Activated CD8-positive, alpha-beta memory T cell treated with anti-CD3 and anti-CD28 coated beads, Interleukin-2, amount 50 U/mL, for 24 hours (primary cell): ENCODE results near the gene SRXN1.
"Not testable (repeated sequence)": the region's sequence is repeated elsewhere in the genome, so short reads cannot be mapped to it uniquely, and the experiment has no call there.

Source experiments
- DNase-seq: peaks from one replicate; pipeline ENCODE4 v3.0.0-alpha.2; 2020; ENCODE audit errors: extremely low read depth

Gene SRXN1

DNA sequence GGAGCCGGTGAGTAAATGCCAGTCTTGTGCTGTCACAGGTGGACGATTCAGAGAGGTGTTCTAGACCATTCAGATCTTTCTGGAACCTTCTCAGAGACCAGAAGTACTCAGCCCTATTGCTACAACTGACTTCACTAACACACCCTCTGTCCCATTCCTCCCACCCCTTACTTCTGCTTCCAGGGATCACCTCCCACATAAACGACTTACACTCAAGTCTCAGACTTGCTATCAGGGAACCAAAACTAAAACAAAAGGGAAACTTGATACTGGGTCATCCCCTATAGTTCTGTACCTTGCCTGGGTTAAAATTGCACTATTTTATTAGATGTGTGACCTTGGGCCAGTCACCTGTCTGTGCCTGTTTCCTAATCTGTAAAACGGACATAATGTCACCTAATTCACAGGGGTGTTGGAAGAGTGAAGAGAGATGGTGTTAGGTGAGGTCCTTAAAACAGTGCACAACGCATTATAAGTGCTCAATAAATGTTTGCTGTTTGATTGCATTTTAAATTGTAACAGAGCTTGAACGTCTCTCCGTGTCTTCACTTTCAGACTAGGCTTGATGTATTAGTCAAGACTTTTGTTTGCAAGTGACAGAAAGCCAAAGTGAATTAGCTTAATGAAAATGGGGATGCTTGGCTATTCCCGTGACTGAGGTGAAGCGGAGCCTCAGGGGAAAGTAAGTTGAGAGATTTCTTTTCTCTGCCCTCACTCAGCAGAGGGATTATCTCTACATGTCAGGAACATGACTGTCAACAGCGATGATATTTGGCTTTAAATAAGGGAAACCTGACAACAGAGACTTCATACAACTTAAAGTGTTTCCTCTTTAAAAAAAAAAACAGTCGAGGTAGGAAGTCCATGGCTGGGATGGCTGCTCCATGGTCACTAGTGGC is 3.0 kb upstream of the SRXN1 start:
- no peak for DNase-seq

DNA sequence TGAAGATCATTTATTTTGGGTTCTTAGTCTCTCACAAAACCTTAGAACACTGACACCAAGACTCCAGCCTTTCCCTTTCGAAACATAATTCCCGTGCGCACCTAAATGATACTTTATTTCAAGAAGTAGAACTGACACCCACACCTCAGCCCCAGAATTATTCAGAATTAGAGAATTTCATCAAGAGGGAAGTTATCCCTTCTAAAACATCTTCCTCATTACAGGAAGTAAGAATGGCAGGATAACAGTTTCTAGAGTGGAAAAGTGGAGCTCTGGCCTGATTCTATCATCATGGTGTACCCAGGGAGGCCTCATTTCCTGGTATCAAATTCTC is 1.4 kb upstream of the SRXN1 start:
- DNase-seq, result no peak

DNA sequence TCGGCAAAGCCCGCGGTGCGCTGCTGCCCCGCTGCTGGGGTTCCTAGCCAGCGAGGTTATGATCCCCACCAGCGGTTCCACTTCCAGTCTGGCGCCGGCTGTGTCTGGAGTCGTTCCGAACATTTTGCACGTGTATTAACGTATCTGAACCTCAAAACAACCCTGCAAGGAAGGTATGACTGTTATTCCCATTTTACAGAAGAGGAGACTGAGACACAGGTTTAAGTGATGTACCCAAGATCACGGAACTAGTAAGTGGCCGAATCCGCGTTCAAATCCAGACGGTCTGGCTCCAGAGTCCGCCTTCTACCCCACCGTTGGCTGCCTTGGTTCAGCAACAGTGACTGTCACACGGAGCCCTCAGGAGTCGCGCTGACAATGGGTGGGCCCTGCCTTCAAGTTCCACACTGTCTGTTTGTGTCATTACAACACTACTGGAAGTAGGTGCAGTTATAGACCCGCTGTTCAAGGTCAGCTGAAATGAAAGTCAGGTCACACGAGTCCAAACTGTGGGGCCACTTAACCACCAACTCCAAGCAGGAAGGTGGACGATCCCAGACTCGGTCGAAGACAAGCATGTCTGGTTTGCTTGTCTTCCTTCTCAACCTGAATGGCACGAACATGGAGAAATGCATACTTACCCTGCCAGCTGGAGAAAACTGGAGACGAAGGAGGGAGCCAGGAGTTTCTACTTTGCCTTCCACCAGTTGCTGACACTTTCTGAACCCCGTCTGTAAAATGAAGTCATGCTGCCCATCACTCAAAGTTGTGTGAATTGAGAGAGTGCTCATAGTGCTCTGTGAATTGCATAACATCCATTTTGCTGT is 803 bp upstream of the SRXN1 start:
- no peak for DNase-seq

DNA sequence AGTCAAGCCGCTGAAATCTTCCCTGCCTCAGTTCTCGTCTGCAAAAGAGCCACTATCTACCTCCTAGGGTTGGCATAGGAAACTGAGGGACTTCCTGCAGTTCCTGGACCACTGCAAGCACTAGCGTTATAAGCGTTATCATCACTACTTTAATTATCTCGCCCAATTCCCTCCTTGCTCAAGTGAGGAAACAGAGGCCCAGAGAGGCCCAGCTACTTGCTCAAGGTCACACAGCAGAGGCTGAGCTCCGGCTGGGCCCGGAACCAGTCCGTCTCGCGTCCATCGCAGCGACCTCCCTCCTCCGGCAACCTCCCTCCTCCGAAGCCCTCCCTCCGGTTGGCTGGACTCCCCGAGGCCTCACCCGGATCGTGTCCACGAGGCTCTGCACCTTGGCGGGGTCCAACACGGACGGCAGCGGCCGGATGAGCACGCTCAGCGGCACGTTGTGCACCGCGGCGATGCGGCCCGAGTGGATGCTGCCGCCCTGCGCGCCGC is 338 bp downstream of the SRXN1 start:
- DNase-seq, result no peak

DNA sequence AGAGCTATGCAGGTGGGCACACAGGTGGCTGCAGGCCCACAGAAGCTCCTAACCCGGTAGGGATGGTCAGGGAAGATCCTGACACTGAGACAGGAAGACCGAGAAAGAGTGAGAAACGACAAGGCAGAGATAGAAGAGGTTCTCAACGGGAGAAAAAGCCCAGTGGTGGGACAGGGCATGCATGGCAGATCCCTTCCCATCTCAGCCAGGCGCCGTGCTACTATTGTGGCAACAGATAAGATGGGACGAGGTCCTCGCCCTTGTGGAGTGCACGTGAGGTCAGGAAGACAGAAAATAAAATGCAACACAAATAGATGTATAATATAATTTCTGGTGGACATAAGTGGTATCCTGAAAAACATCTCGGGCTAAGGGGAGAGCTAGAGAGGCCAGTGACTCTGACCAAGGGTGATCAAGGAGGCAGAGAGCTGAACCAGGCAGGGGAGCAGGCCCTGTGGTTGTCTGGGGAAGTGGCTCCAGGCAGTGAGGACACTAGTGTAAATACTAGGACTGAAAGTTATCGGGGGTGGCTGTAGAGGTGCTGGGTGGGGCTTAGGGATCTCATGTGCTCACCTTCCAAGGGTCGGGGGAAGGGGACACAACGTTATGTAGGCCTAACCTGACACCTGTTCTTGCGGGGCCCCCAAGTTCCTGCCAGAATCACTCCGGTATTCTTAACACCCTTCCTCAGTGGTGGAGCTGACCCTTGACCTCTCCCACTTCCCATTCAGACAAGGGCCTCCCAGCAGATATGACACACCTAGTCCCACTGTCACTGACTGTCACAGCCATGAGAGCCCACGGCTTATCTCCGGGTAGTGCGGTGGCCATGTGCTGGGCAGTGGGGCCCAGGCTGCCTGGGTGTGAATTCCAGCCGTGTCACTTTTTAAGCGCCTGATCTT is 1.0 kb downstream of the SRXN1 start:
- no peak for DNase-seq

DNA sequence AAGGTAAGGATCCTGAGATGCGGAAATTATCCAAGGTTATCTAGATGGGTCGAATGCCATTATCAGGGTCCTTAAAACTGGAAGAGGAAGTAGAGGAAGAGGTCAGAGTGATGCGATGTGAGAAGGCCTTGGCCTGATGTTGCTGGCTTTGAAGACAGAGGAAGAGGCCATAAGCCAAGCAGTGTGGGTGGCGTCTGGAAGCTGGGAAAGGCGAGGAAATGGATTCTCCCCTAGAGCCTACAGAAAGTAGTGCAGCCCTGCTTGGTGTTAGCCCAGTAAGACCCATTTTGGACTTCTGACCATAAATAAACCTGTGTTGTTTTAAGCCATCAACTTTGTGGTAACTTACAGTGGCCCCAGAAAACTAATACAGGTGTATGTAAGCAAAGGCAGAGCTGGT is 2.0 kb downstream of the SRXN1 start:
- no peak for DNase-seq

DNA sequence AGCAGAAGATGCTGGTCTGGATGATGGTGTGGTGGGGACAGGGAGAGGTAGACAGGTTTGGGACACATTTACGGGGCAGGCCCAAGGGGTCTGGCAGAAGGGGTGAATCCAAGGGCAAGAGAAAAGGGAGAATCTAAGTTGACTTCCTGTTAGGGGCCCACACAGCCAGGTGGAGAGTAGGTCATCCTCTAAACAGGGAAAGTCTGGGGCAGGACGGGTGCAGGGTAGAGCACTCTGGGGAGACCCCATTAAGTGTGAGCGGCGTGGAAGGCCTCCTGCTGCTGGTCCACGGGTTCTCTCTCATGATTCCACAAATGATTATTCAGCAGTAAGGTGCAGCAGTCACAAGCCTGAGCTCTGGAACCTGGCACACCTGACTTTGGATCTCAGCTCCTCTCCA is 2.7 kb downstream of the SRXN1 start:
- no peak for DNase-seq

DNA sequence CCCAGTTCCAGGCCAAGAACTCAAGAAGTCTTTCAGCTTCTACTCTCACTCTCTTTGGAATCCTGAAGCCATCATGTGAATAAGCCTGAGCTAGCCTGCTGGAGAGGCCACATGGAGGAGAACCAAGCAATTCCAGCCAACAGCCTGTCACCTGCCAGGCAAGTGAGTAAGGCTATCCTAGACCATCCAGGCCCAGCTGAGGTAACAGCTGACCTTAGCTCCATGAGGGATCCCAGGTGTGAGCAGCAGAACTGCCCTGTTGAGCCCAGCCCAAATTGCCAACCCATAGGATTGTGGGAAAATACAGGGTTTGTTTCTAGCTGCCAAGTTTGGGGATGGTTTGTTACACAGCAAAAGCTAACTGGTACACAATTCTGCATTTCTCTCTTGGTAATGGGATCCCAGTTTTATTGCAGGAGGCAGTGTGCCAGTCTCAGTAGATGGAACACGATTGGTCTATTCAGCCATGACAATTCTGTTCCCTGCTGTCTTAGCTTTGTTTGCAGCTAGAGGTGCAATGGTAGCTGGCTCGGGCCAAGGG is 5.5 kb downstream of the SRXN1 start:
- DNase-seq, result no peak

DNA sequence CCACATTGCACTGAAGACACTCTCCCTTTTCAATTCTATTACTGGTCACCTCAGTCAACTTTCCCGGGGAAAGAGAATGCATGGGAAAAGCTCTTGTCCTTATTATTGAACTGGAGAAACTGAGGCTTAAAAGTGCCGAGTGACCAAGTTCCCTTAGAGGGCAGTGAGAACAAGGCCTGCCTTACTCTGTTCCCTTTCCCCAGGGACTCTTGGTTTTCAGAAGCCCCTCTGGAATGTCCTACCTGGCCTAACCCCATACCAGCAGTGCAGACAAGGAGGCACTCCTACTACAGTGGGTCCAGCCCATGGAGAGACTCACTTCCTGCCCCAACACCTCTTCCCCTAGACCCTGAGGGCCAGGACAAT is 6.1 kb downstream of the SRXN1 start:
- no peak for DNase-seq

DNA sequence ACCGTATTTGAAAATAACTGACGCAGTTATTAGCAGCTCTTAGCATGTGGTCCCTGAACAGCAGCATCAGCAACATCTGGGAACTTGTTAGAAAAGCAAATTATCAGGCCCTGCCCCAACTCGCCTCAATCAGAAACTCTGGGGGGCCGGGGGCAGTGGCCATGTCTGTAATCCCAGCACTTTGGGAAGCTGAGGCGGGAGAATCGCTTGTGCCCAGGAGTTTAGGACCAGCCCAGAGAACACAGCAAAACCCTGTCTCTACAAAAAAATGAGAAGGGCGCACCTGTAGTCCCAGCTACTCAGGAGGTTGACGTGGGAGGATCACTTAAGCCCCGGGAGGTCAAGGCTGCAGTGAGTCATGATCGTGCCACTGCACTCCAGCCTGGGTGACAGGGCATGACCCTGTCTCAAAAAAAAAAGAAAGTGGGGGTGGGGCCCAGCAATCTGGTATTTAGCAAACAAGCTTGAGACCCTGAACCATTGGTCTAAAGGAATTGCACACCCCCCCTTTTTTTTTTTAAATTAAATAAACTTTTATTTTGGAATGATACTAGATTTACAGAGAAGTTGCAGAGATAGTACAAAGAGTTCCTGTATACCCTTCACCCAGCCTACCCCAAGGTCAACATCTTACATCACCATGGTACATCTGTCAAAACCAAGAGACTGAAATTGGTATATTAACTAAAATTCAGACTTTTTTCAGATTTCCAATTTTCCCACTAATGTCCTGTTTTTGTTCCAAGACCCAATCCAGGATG is 6.7 kb downstream of the SRXN1 start:
- no peak for DNase-seq

DNA sequence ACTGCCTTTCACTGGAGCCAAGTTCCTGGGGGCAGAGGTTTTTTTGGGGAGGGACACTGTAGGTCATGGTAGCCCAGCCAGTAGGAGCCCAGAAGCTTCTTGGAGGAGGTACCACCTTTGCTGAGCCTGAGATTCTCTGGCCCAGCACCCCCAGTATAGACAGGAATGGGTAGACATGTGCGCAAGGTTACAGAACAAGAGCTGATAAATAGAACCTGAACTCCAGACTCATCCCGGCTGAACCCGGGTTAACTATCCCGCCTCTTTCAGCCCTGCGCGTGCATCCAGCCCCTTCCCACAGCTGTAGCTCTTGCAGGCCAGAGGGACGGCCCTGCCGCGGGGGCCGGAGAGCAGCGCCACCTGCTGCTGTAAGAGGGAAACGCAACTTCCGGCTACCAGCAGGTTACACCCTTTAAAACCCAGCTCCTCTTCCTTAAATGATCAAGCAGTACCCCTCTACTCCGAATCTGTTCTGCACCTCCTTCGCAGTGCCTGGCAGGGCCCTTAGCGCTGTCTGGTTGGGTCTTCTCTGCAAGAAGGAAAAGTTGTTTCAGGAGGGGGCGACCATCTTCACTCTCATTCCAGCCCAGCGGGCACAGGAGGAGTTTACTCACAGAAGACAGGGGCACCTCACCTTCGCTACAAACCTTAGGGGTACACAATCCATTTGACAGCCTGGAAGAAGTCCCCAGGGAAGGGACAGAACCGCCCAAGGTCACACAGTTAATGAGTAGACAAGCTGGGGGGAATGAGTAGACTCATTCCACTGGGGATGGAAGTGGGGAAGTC is 7.5 kb downstream of the SRXN1 start:
- no peak for DNase-seq

DNA sequence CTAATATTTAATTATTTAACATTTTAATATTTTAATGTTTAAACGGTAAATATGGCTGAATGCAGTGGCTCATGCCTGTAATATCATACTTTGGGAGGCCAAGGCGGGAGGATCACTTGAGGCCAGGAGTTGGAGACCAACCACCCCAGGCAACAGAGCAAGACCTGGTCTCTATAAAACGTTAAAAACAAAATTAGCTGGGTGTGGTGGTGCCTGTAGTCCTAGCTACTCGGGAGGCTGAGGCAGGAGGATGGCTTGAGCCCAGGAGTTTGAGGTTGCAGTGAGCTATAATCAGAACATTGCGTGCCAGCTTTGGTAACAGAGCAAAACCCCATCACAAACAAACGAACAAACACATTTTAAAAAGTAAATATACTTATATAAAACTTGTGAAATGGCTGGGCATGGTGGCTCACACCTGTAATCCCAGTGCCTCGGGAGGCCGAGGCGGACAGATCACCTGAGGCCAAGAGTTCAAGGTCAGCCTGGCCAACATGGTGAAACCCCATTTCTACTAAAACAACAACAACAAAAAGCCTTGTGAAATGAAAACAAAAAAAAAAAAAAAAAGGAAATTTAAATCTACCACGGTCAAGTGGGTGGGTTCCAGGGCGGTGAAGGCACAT is 8.2 kb downstream of the SRXN1 start:
- DNase-seq, result no peak

DNA sequence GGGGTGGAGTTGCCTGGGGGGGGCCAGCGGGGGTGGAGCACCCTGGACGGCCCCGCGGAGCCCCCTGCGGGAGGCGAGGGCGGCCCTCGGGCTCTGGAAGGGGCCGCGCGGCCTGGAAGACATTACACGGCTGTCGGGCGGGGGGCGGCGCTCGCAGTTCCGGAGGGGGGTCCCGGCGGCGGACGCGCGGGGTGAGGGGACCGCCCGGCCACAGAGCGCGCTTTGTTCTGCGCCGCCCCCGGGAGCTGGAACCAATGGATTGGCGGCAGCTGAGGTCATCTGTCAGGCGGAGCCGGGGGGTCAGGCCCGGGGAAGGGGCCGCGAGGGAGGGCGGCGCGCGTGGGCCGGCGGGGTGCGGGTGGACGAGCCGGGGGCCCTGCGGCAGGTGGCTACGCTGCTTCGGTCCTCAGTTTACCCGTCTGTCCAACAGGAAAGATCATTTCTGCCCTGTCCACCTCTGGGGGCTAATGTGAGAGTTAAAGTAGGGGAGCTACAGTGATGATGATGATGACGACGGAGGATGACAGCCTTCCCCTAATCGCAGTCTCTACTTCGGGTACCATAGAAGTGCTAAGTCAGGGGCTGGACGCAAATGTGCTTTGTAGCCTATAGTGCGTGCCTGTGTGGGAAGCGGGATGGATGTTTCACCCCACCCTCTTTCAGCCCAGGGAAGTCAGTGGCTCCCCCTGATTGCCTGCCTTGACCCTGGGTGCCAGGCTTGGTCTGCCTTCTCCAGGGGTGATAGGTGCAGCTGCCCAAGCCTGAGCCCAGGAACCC is 10.4 kb downstream of the SRXN1 start:
- DNase-seq, result no peak

DNA sequence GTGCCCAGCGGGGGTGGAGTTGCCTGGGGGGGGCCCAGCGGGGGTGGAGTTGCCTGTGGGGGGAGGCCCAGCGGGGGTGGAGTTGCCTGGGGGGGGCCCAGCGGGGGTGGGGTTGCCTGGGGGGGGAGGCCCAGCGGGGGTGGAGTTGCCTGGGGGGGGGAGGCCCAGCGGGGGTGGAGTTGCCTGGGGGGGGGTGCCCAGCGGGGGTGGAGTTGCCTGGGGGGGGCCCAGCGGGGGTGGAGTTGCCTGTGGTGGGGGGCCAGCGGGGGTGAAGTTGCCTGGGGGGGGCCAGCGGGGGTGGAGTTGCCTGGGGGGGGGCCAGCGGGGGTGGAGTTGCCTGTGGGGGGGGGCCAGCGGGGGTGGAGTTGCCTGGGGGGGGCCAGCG is 11.0 kb downstream of the SRXN1 start:
- not testable (repeated sequence) for DNase-seq

DNA sequence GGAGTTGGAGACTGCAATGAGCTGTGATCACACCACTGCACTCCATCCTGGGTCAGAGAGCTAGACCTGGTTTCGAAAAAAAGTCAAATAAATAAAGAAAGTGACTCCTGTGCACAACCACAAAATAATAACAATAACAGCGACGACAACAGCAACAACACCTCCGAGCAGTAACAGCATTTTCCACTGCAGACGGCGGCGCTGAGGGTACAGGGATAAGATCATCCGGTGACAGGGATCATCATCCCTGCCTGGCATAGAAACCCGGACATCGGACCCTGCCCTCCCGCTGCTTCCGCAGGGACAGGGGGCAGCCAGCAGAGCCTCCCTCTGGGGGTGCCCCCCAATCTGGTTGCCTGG is 11.5 kb downstream of the SRXN1 start:
- DNase-seq, result no peak

DNA sequence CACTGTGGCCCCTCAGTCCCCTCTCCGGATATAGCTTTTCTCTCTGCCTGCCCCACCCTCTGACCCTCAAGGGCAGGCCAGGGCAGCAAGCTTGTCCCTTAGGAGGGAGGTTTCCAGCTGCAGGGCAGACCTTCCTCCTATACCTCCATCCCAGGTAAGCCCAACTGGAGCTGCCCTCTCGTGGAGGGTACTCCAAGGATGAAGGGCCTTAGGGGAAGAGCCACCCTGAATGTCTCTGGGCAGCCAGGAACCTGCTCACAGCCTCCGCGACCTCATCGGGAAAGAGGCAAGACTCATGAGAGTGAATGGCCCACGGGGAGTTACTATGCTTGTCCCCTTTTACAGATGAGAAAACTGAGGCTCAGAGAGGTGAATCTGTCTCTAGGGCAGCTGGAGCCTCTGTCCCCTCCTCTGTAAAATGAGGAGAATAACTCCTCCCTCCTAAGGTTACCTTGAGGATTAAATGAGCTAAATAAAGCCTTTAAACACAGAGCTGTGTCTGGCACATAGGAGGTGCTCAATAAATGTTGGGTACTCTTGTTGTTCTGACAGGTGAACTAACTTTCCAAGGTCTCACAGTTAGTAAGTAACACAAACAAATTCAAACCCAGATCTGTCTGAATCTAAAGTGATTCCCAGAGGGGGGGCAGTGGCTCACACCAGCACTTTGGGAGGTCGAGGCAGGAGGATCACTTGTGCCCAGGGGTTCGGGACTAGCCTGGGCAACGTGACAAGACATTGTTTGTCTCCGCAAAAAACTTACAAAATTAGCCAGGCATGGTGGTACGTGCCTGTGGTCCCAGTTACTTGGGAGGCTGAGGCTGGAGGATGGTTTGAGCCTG is 12.1 kb downstream of the SRXN1 start:
- DNase-seq, result no peak

DNA sequence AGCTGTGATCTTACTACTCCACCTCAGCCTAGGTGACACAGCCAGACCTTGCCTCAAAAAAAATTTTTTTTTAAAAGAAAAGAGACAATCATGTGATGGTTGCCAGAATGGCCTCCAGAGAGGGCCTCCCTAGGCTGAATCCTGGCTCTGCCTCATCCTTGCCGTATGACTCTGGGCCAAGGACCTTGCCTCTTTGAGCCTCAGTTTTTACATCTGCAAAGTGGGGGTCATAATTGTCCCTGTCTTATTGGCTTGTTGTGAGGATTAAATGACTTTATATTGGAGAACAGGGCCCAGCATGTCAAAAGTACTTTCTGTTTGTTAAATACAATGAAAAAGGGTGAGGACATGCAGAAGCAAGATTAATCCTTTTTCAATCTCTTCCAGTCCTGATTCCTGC is 14.4 kb downstream of the SRXN1 start:
- DNase-seq, result no peak

DNA sequence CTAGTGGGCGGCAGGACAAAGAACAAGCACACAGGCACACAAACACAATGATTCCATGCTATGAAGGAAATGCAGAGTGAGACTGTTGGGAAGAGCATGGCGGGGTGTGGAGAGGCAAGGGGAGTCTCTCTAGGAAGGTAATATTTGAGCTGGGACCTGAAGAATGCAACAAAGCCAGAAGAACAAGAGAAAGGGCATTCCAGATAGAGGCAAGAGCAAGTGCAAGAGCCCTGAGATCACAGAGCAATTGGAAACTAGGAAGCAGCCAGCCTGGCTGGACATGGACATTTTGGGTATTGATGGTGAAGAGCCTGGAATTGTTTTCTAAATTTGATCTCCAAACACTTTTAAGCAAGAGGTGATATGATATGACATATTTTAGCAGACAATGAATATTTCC is 15.4 kb downstream of the SRXN1 start:
- DNase-seq, result no peak
